Measurements from ENCODE around the gene CXCL16. TPM values are rescaled to one million over a fixed set of nuclear protein-coding genes. Genes with fewer than 3 reads are reported as not detected.

Gene CXCL16
- total and polyA plus RNA-seq, 2 of the 13 experiments (the other 11 are each of a cell fraction or from before 2014, with no cell fraction given), result 9.4 to 101 TPM

DNA sequence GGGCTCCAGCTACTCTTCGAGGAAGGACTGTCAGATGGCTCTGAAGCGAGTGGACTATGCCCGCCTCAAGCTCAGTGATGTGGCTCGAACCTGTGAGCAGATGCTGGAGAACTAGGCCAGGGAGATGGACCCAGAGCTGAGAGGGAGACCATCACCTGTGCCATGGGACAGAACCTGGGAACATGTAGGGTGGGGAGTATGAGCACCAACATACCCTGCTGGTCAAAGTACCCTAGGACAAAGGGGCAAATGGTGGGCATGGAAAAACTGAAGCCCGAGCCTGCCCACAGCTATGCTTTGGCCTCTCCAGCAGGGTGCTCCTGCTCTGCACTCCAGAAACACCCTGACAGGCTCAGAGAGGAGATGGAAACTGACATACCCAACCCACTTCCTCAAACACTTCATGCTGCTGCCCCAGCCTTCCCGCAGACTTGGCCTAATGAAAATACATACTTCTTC lies 6.6 kb downstream of the CXCL16 start (continued):
- TF ChIP-seq SMARCC2 (IDR thresholded peaks at IDR 0.05) (no peak), ZNF564 (CRISPR knock-in tag; IDR thresholded peaks at IDR 0.05) (no peak), MAFG (CRISPR knock-in tag; IDR thresholded peaks at IDR 0.05) (no peak), TCF12 (IDR thresholded peaks at IDR 0.05) (no peak), TCF12 (CRISPR knock-in tag; IDR thresholded peaks at IDR 0.05) (no peak), ZNF891 (CRISPR knock-in tag; IDR thresholded peaks at IDR 0.05) (0 out of 2 replicates have a peak, but pooled peaks have one; percentile 27), SRY (CRISPR knock-in tag; IDR thresholded peaks at IDR 0.05) (no peak), KMT2A (CRISPR knock-in tag; IDR thresholded peaks at IDR 0.05) (no peak), ATF1 (CRISPR knock-in tag; IDR thresholded peaks at IDR 0.05) (no peak), ZNF788 (CRISPR knock-in tag; IDR thresholded peaks at IDR 0.05; ENCODE audit: borderline replicate concordance) (no peak)
- TF ChIP-seq, protein P1, sequence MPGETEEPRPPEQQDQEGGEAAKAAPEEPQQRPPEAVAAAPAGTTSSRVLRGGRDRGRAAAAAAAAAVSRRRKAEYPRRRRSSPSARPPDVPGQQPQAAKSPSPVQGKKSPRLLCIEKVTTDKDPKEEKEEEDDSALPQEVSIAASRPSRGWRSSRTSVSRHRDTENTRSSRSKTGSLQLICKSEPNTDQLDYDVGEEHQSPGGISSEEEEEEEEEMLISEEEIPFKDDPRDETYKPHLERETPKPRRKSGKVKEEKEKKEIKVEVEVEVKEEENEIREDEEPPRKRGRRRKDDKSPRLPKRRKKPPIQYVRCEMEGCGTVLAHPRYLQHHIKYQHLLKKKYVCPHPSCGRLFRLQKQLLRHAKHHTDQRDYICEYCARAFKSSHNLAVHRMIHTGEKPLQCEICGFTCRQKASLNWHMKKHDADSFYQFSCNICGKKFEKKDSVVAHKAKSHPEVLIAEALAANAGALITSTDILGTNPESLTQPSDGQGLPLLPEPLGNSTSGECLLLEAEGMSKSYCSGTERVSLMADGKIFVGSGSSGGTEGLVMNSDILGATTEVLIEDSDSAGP (CRISPR knock-in tag; IDR thresholded peaks at IDR 0.05; ENCODE audit: borderline replicate concordance), result 0 out of 2 replicates have a peak, but pooled peaks have one; percentile 21
- TF ChIP-seq, protein P2, sequence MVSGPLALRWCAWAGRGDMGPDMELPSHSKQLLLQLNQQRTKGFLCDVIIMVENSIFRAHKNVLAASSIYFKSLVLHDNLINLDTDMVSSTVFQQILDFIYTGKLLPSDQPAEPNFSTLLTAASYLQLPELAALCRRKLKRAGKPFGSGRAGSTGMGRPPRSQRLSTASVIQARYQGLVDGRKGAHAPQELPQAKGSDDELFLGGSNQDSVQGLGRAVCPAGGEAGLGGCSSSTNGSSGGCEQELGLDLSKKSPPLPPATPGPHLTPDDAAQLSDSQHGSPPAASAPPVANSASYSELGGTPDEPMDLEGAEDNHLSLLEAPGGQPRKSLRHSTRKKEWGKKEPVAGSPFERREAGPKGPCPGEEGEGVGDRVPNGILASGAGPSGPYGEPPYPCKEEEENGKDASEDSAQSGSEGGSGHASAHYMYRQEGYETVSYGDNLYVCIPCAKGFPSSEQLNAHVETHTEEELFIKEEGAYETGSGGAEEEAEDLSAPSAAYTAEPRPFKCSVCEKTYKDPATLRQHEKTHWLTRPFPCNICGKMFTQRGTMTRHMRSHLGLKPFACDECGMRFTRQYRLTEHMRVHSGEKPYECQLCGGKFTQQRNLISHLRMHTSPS (CRISPR knock-in tag; IDR thresholded peaks at IDR 0.05; ENCODE audit: low read depth), result peak; percentile 69; the same call in 1 of the 2 replicates
- TF ChIP-seq, protein P3, sequence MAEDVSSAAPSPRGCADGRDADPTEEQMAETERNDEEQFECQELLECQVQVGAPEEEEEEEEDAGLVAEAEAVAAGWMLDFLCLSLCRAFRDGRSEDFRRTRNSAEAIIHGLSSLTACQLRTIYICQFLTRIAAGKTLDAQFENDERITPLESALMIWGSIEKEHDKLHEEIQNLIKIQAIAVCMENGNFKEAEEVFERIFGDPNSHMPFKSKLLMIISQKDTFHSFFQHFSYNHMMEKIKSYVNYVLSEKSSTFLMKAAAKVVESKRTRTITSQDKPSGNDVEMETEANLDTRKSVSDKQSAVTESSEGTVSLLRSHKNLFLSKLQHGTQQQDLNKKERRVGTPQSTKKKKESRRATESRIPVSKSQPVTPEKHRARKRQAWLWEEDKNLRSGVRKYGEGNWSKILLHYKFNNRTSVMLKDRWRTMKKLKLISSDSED (CRISPR knock-in tag; IDR thresholded peaks at IDR 0.05), result no peak
- TF ChIP-seq, protein P4, sequence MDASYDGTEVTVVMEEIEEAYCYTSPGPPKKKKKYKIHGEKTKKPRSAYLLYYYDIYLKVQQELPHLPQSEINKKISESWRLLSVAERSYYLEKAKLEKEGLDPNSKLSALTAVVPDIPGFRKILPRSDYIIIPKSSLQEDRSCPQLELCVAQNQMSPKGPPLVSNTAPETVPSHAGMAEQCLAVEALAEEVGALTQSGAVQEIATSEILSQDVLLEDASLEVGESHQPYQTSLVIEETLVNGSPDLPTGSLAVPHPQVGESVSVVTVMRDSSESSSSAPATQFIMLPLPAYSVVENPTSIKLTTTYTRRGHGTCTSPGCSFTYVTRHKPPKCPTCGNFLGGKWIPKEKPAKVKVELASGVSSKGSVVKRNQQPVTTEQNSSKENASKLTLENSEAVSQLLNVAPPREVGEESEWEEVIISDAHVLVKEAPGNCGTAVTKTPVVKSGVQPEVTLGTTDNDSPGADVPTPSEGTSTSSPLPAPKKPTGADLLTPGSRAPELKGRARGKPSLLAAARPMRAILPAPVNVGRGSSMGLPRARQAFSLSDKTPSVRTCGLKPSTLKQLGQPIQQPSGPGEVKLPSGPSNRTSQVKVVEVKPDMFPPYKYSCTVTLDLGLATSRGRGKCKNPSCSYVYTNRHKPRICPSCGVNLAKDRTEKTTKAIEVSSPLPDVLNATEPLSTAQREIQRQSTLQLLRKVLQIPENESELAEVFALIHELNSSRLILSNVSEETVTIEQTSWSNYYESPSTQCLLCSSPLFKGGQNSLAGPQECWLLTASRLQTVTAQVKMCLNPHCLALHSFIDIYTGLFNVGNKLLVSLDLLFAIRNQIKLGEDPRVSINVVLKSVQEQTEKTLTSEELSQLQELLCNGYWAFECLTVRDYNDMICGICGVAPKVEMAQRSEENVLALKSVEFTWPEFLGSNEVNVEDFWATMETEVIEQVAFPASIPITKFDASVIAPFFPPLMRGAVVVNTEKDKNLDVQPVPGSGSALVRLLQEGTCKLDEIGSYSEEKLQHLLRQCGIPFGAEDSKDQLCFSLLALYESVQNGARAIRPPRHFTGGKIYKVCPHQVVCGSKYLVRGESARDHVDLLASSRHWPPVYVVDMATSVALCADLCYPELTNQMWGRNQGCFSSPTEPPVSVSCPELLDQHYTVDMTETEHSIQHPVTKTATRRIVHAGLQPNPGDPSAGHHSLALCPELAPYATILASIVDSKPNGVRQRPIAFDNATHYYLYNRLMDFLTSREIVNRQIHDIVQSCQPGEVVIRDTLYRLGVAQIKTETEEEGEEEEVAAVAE (CRISPR knock-in tag; IDR thresholded peaks at IDR 0.05; ENCODE audit: borderline replicate concordance), result no peak
- TF ChIP-seq, protein P5, sequence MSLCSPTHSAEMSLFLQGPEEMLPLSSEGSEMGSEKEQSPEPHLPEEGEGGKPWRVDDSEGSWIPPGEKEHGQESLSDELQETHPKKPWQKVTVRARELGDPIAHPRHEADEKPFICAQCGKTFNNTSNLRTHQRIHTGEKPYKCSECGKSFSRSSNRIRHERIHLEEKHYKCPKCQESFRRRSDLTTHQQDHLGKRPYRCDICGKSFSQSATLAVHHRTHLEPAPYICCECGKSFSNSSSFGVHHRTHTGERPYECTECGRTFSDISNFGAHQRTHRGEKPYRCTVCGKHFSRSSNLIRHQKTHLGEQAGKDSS (CRISPR knock-in tag; IDR thresholded peaks at IDR 0.05; ENCODE audit: borderline replicate concordance, low read depth), result 0 out of 2 replicates have a peak, but pooled peaks have one; percentile 49
- TF ChIP-seq, protein P6, sequence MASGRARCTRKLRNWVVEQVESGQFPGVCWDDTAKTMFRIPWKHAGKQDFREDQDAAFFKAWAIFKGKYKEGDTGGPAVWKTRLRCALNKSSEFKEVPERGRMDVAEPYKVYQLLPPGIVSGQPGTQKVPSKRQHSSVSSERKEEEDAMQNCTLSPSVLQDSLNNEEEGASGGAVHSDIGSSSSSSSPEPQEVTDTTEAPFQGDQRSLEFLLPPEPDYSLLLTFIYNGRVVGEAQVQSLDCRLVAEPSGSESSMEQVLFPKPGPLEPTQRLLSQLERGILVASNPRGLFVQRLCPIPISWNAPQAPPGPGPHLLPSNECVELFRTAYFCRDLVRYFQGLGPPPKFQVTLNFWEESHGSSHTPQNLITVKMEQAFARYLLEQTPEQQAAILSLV (CRISPR knock-in tag; IDR thresholded peaks at IDR 0.05; ENCODE audit: borderline replicate concordance), result no peak

All from HepG2 (cell line).